Pulmonary artery endothelial cell (primary cell): ENCODE measurements around the gene CBY3. TPM values are rescaled to one million over a fixed set of nuclear protein-coding genes. Genes with fewer than 3 reads are reported as not detected.
"Not testable (repeated sequence)": the region's sequence is repeated elsewhere in the genome, so short reads cannot be mapped to it uniquely, and the experiment has no call there.

ENCODE experiments used
- DNase-seq: peaks from one replicate; pipeline ENCODE4 v3.0.0-alpha.2; 2011; ENCODE audit warnings: low read depth, low spot score
- total RNA-seq: library from RNA; depleted of rRNA; stranded (reverse); fragments of >200 nt; gene quantifications from 2 replicates; pipeline ENCODE4 v1.2.3, GENCODE V29; 2014

CBY3 gene
- total RNA-seq, result 0.26 TPM in 1 of 2 replicates, not detected in the other

GRCh38 chr5:179680780-179681401 is at the start of gene CBY3:
Gene CBY3, minus strand, starts transcription at chr5:179681034. Its CDS starts 116 bp downstream, at chr5:179680918.
- no peak for DNase-seq

GRCh38 chr5:179730356-179730755 is 49.5 kb upstream of the CBY3 start:
- no peak for DNase-seq

DNA sequence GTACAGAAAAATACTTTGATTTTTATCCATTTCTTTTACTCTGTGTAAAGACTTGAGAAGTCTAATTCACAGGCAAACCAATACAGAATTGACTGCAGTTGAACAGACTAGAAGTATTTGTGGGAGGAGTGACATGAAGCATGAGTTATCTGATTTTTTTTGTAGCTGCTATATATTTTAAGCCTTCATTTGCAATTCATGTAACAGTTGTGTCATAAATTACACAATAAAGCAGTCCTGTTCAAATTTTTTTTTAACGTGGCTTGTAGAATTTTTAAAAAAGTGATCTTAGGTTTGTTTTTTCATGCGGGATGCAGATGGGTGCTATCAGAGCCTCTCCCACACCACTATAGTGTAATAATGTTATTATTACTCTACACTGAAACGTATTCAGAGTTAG is 48.9 kb upstream of the CBY3 start:
- no peak for DNase-seq

- DNase-seq, result no peak
Measured at GRCh38 chr5:179729303-179729702, 48.5 kb upstream of the CBY3 start.

DNA sequence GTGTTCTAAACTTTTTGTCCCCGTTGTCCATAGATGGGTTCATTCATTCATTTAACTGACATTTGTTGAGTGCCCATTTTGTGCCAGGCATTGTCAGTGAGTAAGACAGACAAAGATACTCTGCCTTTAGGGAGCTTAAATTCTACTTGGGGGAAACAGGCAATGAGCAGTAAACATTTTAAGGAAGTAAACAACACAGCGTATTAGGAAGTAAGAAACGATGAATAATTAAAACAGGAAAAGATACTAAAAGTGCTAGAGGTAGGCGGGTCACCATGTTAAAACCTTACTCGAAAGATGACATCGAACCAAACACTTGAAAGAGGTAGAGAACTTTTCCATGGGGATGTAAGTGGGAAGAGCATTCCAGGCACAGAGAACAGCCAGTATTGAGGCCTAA is 46.3 kb upstream of the CBY3 start:
- DNase-seq, result no peak

- no peak for DNase-seq
Measured at GRCh38 chr5:179724163-179724562, 43.3 kb upstream of the CBY3 start.

DNA sequence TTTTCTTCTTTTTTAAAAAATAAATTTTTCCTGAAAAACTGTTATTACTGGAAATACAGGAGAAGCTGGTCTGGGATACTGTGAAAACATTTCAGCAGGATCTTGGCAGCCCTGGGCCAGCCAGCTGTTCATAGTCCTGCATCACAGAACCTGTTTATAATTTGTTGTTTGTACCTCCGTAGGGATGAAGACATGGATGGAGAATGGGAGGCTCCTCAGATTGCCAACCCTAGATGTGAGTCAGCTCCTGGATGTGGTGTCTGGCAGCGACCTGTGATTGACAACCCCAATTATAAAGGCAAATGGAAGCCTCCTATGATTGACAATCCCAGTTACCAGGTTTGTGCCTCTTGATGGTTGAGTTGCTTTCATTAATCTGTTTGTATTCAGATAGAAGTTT is 39.4 kb upstream of the CBY3 start:
- DNase-seq, result no peak

DNA sequence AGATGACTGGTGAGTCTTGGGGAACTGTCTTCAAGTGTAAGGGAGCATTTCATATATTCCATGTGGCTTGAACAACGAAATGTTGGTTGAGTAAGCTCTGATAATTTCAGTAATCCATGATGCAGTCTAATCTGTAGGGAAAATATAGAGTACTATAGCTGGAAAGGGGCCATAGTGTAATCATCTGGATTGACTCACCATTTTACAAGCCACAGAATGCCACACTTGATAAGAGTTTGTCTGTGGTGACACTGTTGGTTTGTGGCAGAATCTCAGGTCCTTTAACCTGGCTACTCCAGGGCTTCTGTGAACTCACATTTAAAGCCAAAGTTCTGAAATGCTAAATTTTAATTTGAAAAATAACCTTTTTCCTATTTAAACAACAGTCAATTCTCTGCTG is 35.5 kb upstream of the CBY3 start:
- DNase-seq, result no peak

DNA sequence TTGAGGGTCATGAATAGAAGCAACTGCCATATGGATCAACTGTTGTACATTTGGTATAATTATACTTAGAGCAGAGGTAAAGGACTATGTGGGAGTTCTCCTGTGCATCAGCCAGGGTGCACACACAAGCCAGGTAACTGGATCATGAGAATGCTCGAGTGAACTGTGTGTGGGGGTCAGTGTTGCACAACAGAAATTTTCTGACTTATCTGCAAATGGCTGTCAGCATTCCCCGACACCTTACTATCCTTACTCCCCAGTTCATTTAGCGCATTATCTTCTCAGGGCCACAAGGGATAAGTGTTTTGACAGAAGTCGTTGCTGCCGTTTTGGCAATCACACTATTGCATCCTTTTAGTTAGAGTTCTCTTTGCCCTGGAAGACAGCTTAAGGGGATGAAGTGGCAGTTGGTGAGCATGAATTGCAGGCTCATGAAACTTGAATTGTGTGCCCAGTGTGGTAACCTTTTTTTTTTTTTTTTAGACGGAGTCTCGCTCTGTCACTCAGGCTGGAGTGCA is 19.6 kb upstream of the CBY3 start:
- DNase-seq, result no peak

DNA sequence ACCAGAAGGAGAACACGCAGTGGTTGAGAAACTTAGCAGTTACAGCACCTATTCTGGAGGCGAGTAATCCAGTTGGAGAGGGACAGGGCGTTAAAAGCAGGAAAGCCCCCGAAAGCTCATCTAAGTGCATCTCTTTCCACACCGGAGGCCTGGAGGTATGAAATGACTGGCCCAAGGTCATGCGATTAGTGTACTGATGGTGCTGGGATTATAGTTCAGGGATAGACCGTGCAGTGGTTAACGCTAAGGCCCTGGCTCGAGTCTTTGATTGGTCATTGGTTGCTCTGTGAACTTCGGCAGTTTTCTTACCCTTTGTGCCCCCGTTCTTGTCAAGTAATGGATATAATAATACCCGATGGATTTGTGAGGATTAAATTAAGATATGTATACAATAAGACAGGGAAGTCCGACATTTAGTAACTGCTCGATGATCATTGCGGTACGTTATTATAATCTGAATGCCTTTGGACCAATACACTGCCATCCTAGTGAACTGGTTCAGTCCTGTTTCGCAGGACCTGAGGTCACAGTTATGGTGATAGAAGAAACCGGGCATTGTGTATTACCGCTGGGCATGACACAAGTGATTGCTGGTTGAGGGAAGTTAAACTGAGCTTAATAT is 18.9 kb upstream of the CBY3 start:
- no peak for DNase-seq

DNA sequence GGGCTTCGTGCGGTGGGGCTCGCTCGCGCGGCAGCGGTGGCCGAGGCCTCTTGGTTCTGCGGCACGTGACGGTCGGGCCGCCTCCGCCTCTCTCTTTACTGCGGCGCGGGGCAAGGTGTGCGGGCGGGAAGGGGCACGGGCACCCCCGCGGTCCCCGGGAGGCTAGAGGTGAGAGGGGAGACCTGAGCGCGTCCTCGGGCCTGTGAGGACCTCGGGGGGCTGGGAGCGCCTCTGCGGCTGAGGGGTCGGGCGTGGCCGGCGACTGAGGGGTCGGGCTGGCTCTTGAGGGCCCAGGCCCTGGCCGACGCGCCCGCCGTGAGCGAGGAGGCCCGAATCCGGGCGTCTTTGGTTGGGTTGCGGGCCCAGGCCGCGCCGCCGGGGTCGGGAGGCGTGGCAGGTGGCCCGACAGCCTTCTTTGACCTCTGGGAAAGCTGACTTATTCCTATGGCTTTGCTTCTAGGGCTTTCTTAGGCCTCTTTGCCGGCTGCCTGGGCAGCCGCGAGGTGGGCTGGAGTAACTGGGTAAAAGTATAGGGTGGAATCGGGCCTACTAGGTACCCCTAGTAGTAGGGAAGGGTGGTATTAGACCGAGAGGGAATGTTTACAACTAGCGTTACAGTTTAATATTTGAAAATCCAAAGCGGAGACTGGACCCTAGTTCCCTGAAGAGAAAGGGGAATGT is 18.2 kb upstream of the CBY3 start, which contains the start of gene CANX:
Gene CANX (plus strand): TSS at position 33 of the 681 bp plus-strand sequence. CDS start 6,715 bp downstream, outside the sequence.
- no peak for DNase-seq

- DNase-seq, result peak; percentile 97
Measured at GRCh38 chr5:179697993-179698934, 17.4 kb upstream of the CBY3 start.

DNA sequence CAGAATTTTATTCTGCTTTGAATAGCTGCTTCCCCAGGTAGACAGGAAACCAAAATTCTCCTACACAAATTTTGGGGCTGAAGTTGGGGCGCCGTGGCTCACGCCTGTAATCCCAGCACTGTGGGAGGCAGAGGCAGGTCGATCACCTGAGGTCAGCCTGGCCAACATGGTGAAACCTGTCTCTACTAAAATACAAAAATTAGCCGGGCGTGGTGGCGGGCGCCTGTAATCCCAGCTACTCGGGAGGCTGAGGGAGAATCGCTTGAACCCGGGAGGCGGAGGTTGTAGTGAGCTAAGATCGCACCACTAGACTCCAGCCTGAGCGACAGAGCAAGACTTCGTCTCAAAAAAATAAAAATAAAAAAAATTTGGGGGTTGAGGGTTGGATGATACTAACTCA is 16.7 kb upstream of the CBY3 start:
- DNase-seq, result not testable (repeated sequence)

DNA sequence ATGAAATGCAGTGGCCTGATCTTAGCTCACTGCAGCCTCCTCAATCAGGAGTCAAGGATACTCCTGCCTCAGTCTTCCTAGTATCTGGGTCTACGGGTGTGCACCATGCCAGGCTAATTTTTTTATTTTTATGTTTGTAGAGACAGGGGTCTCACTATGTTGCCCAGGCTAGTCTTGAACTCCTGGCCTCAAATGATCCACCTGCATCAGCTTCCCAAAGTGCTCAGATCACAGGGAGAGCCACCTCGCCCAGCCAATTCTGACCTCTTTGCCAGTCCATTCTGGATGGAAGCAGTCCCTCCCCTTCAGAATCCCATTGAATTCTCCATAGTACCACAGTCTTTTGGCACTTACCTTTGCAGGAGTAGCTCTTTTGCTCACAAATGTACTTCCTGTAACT is 16.3 kb upstream of the CBY3 start:
- DNase-seq, result no peak

- no peak for DNase-seq
Measured at GRCh38 chr5:179696603-179697002, 15.8 kb upstream of the CBY3 start.

DNA sequence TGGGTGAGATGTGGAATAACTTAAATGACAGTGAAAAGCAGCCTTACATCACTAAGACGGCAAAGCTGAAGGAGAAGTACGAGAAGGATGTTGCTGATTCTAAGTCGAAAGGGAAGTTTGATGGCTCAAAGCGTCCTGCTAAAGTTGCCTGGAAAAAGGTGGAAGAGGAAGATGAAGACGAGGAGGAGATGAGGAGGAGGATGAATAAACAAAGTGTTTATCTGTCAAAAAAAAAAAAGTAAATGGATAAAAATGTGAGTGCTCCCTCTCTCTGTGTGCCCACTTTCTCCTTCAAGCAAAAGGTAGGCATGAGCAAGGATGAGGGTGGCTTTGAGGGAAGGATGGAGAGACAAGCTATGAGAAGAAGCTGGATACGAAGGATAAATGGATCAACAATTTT is 13.7 kb upstream of the CBY3 start:
- DNase-seq, result no peak

DNA sequence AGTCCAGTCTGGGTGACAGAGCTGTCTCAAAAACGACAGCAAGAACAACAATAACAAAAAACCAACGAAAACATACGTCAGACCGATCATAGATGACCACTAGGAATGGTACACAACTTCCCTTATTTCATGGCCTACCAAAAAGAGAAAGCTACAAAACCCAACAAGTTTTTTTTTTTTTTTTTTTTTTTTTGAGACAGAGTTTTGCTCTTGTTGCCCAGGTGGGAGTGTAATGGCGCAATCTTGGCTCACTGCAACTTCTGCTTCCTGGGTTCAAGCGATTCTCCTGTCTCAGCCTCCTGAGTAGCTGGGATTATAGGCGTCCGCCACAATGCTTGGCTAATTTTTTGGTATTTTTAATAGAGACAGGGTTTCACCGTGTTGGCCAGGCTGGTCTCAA is 8.4 kb upstream of the CBY3 start:
- not testable (repeated sequence) for DNase-seq

DNA sequence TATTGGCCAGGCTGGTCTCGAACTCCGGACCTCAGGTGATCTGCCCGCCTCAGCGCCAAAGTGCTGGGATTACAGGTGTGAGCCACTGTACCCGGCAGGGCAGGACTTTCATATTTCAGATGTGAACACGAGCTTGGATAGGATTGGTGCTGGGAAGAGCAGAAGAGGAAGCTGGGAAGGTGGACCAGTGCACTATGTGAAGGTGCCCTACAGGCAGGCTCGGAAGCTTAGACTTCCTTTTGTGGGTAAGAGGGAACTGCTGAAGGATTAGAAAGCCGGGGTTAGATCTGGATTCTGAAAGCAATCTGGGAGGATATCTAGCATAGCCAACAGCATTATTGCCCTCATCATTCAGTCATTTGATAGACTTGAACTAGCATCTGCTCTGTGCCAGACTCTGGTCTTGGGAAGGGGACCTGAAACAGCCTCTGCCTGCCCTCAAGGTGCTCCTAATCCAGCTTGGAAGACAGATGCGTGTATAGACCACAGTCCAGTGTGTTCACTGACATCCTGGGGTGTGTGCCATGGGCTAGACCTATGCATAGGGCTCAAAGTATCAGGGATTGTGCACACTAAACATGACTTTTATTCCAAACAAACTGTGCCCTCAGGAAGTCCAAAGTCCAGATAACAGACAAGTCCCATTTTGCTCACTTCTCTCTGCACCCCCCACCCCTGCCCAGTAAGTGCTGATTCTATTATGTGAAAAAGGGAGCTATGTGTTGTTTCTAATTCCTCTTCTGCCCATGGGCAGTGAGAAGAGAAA is 637 bp downstream of the CBY3 start:
- DNase-seq, result no peak

DNA sequence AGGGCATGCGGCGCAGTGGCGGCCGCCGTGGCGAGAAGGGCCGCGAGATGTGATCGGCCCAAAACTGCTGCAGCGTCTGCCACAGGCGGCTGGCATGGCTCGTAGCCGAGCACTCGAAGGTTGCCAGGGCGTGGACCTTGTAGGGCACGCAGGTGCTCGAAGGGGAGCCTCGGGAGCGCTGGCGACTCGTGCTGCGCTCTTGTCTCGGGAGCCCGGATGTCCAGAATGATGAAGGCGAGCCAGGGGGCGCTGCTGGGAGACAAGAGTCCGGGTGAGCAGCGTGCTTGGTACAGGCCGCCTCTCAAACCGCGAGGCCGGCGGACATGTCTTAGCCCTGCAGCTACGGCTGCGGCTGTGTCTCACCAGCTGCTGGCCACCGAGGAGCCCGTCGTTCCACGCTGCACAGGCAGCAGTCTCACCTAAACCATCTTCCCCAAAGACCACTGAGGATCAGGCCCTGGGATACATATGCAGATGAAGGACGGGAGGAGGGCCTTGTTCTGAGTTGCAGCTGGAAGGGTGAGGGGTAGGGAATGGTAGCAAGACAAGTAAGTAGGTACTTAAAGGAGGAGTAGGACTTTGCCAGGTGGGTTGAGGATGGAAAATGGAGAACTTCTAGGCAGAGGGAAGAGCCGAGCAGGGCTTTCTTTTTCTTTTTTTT is 1.7 kb downstream of the CBY3 start:
- DNase-seq, result no peak
